SH-SY5Y (cell line): ENCODE measurements around the gene TENM4.

Experiments
- GATA2 ChIP-seq: IDR thresholded peaks from 2 replicates; pipeline ENCODE4 v1.6.1; 2011; ENCODE audit warnings: mild to moderate bottlenecking, low read depth, low read length
- GATA3 ChIP-seq: IDR thresholded peaks from 2 replicates; pipeline ENCODE4 v1.6.1; 2011; ENCODE audit warnings: low read depth, mild to moderate bottlenecking, low read length, moderate library complexity

GRCh38 chr11:78954696-78955095 is 486.1 kb downstream of the TENM4 start:
- TF ChIP-seq GATA3: no peak
- no peak for TF ChIP-seq GATA2
